ENCODE measurements around the gene B4GALT2. TPM values are rescaled to one million over a fixed set of nuclear protein-coding genes. Genes with fewer than 3 reads are reported as not detected.

B4GALT2 gene
- total and polyA plus RNA-seq, 9 donors, result 11.9 to 51.3 (median 28.8) TPM

DNA sequence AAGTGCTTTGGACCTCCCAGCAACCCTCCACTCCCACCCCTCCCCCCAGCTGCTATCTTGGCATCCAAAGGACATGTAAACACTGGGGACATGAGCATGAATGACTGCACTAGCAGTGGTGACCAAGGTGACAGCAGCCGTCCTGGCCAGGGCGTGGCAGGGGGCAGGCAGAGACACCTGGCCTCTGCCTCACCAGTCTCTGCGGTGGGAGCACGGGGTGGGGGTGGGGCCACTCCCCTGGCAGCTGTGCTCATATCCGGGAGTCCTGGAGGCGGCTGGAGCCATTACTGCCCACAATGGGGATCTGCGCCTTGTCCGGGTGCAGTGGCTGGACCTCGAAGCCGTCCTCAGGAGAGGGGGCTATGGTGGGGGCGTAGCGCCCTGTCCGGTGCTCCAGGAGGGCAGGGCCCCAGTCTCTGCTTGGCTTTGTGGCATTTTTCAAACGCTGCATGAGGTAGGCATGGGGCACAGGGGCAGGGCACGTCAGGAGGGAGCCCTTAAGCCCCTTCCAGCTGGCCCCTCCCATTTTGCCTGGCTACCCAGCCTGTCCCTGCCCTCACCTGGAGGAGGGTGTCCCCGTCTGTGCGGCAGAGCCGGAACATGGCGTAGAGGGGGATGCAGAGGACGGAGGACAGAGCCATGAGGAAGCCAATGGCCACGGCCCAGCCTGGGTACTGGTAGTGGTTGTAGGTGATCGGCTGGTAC is 18.4 kb downstream of the B4GALT2 start:
- 78 to 84% (median 84%) methylated on average over 17 to 22 of the region's 22 CpGs for WGBS, 3 donors
- no peaks in the 10 kb centered on the region for H3K9me3 ChIP-seq
- H3K4me1 ChIP-seq (ENCODE audit: insufficient read depth), result no peaks in the 10 kb centered on the region
- TF ChIP-seq POLR2A (IDR thresholded peaks at IDR 0.05) (no peak), EP300 (IDR thresholded peaks at IDR 0.05) (no peak)
- TF ChIP-seq, protein P1, sequence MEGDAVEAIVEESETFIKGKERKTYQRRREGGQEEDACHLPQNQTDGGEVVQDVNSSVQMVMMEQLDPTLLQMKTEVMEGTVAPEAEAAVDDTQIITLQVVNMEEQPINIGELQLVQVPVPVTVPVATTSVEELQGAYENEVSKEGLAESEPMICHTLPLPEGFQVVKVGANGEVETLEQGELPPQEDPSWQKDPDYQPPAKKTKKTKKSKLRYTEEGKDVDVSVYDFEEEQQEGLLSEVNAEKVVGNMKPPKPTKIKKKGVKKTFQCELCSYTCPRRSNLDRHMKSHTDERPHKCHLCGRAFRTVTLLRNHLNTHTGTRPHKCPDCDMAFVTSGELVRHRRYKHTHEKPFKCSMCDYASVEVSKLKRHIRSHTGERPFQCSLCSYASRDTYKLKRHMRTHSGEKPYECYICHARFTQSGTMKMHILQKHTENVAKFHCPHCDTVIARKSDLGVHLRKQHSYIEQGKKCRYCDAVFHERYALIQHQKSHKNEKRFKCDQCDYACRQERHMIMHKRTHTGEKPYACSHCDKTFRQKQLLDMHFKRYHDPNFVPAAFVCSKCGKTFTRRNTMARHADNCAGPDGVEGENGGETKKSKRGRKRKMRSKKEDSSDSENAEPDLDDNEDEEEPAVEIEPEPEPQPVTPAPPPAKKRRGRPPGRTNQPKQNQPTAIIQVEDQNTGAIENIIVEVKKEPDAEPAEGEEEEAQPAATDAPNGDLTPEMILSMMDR (IDR thresholded peaks at IDR 0.05), result no peak
- H3K27ac ChIP-seq, result no peak overlapping the region
- no peak overlapping the region for H3K4me3 ChIP-seq
- H3K27me3 ChIP-seq, result no peaks in the 10 kb centered on the region
- no peak for DNase-seq
- no peaks in the 10 kb centered on the region for H3K36me3 ChIP-seq
- intact Hi-C loops (cut with DNase I), result no loop called here

DNA sequence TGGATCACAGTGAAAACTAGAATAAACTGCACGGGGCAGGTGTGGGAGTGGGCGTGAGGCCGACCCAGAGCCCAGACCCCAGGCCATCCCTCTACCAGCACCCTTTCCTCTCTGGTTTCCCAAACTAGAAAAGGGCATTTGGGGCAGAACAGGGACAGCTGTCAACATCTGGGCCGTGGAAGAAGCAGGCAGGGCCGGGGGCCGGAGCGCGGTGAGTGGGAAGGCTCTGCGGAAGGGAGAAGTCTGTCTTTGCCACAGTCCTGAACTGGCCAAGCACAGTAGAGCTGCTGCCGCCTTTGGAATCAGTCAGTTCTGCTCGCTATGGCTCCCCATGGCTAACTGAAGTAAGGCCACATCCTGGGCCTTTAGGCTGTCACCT is 19.0 kb downstream of the B4GALT2 start:
- Histone ChIP-seq H3K27ac (no peak overlapping the region), H3K36me3 (no peaks in the 10 kb centered on the region), H3K4me1 (ENCODE audit: insufficient read depth) (no peaks in the 10 kb centered on the region), H3K9me3 (no peaks in the 10 kb centered on the region), H3K27me3 (no peaks in the 10 kb centered on the region), H3K4me3 (no peak overlapping the region)
- intact Hi-C loops (cut with DNase I), result no loop called here
- WGBS, 3 donors, result 53 to 71% (median 67%) methylated on average over 11 of the region's 11 CpGs
- DNase-seq, result no peak
- TF ChIP-seq EP300 (IDR thresholded peaks at IDR 0.05) (no peak), POLR2A (IDR thresholded peaks at IDR 0.05) (no peak)
- TF ChIP-seq, protein P1 (IDR thresholded peaks at IDR 0.05), result no peak

DNA sequence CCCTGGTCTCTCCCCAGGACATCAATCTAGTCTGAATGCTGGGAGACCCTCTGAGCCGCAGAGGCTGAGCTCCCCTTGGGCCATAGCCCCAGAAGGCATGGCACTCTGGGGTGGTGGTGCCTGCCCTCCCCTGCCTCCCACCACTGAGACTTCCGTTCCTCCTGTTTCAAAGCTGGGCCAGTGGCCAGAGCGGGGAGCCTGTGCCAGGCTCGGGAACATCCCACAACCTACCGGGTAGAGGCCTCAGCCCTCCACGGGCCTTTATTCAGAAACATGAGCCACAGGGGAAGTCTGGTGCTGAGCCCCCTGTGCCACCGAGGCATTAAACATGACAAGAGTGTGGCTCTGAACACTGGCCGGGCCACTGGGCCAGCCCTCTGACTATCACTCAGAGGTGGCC is 20.4 kb downstream of the B4GALT2 start:
- Histone ChIP-seq H3K27ac (no peak overlapping the region), H3K27me3 (no peaks in the 10 kb centered on the region), H3K4me1 (ENCODE audit: insufficient read depth) (no peaks in the 10 kb centered on the region), H3K36me3 (no peaks in the 10 kb centered on the region), H3K4me3 (no peak overlapping the region), H3K9me3 (no peaks in the 10 kb centered on the region)
- TF ChIP-seq POLR2A (IDR thresholded peaks at IDR 0.05) (no peak), EP300 (IDR thresholded peaks at IDR 0.05) (no peak)
- TF ChIP-seq, protein P1 (IDR thresholded peaks at IDR 0.05), result no peak
- no peak for DNase-seq
- intact Hi-C loops (cut with DNase I), result no loop called here
- 48 to 62% (median 61%) methylated on average over 8 of the region's 8 CpGs for WGBS, 3 donors

DNA sequence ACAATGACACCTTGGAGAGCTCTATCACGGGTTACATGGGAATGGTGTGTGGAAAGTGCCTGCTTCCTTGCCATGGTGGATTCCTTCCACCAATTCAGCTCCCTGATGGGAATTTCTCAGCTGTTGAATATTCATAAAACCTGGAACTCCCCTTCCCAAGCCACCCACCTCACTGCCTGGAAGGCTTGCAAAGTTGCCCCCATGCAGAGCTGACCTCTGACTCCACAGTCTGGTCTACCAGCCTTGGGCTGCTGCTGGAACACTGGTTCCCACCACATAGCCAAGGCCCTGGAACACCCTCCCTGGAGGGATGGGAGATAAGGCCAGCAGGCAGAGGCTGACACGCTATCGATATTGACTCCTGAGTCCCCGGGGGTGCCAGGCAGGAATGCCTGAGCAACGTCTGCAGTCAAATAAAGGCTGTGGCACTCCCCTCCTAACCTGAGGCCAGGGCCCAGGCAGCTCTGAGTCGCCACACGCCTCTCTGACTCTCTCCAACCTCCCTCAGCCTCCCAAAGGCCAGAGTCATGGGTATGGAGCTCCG is 21.2 kb downstream of the B4GALT2 start:
- TF ChIP-seq EP300 (IDR thresholded peaks at IDR 0.05) (no peak), POLR2A (IDR thresholded peaks at IDR 0.05) (no peak)
- TF ChIP-seq, protein P1 (IDR thresholded peaks at IDR 0.05), result no peak
- H3K27ac ChIP-seq, result no peak overlapping the region
- intact Hi-C loops (cut with DNase I), result loop anchor here in 2 of 4 donors (5.0 to 10.0 kb wide), 2 partner anchors 37 to 645 kb away; no protein-coding TSS in a partner anchor
- no peaks in the 10 kb centered on the region for H3K9me3 ChIP-seq
- H3K4me3 ChIP-seq, result no peak overlapping the region
- 78 to 82% (median 78%) methylated on average over 8 of the region's 8 CpGs for WGBS, 3 donors
- no peaks in the 10 kb centered on the region for H3K36me3 ChIP-seq
- no peaks in the 10 kb centered on the region for H3K4me1 ChIP-seq (ENCODE audit: insufficient read depth)
- H3K27me3 ChIP-seq, result no peaks in the 10 kb centered on the region
- DNase-seq, result no peak
